Fibroblast of mammary gland (primary cell): ENCODE measurements around the gene SEMA6D.

Experiments
- DNase-seq: peaks from one replicate; pipeline ENCODE4 v3.0.0-alpha.2; 2010; ENCODE audit warnings: low read depth
- H3K4me3 ChIP-seq: 2 replicates; pipeline ENCODE4 v1.5.1; 2011; ENCODE audit warnings: low read depth, mild to moderate bottlenecking, low read length, moderate library complexity; ENCODE audit not compliant: control insufficient read depth
- CTCF ChIP-seq: conservative IDR thresholded peaks from 2 replicates; pipeline ENCODE4 v1.5.1; 2011; ENCODE audit warnings: low read depth, low read length, inconsistent platforms; ENCODE audit not compliant: control insufficient read depth, insufficient read depth

Gene SEMA6D

GRCh38 chr15:47820057-47820746 is 102.9 kb downstream of the SEMA6D start:
- no peak for TF ChIP-seq CTCF
- no peak overlapping the region for H3K4me3 ChIP-seq
- peak; percentile 69 for DNase-seq

- no peak overlapping the region for H3K4me3 ChIP-seq
- TF ChIP-seq CTCF, result no peak
Observed at GRCh38 chr15:47820747-47821319, 103.5 kb downstream of the SEMA6D start.

GRCh38 chr15:47822048-47822447 is 104.7 kb downstream of the SEMA6D start:
- no peak for DNase-seq
- H3K4me3 ChIP-seq, result no peak overlapping the region
- no peak for TF ChIP-seq CTCF

More at GRCh38 chr15:47820747-47821319, 103.5 kb downstream of the SEMA6D start:
- peak; percentile 89 for DNase-seq
